Chondrocyte (in vitro differentiated cells): Measurements from ENCODE around the gene AGK. TPM values are rescaled to one million over a fixed set of nuclear protein-coding genes. Genes with fewer than 3 reads are reported as not detected.

ENCODE experiments used
- DNase-seq: peaks from one replicate; pipeline ENCODE4 v3.0.0; 2021; ENCODE audit warnings: mixed read lengths, low spot score
- H3K27ac Mint-ChIP-seq: one replicate; pipeline ENCODE4 v1.8.0; 2021; ENCODE audit warnings: mild to moderate bottlenecking, moderate library complexity, mixed read lengths; ENCODE audit not compliant: unreplicated experiment
- H3K27me3 Mint-ChIP-seq: 2 replicates; pipeline ENCODE4 v1.8.0; 2021; ENCODE audit warnings: low read depth, mixed read lengths
- H3K36me3 Mint-ChIP-seq: 2 replicates; pipeline ENCODE4 v1.8.0; 2021; ENCODE audit warnings: low read depth, mixed read lengths
- H3K4me1 Mint-ChIP-seq: 2 replicates; pipeline ENCODE4 v1.8.0; 2021; ENCODE audit warnings: low read depth, mild to moderate bottlenecking, mixed read lengths
- H3K4me3 Mint-ChIP-seq: one replicate; pipeline ENCODE4 v1.8.0; 2021; ENCODE audit warnings: mild to moderate bottlenecking, moderate library complexity, mixed read lengths; ENCODE audit not compliant: unreplicated experiment
- H3K9me3 Mint-ChIP-seq: 2 replicates; pipeline ENCODE4 v1.8.0; 2021; ENCODE audit warnings: low read depth, mixed read lengths
- total RNA-seq: library from RNA; stranded (reverse); gene quantifications from 3 replicates; pipeline ENCODE4 v1.2.1, GENCODE V29; 2021
- TF ChIP-seq, protein P1 (sequence below): fragments of 200-600 bp; sonication (generic); IDR thresholded peaks from 2 replicates; pipeline ENCODE4 v1.5.0; 2021; ENCODE audit warnings: antibody characterized with exemption, mild to moderate bottlenecking, moderate library complexity

The AGK gene
- total RNA-seq, 1 donor from 2014 or later = 22.1 TPM

DNA sequence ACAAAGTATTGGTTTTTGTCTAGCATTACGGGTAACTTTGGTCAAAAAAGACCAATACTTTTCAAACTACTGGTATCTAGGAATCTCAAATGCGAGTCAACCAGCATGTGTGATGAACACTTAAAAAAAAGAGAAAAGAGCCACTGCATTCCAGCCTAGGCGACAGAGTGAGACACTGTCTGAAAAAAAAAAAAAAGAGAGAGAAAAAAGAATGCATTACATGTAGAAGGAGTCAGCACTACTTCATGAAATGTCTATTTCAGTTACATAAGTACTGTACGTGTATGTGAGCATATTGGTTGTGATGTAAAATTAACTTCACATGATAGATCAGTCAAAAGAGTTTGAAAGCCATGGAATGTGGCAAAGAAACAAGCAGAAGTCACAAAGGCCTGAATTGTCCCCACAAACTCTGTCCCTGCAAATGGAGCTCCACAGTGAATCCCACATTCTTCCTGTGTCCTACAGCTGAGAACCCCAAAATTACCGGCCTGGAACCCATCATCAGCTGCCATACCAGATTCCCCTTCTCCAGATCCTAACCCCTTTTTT, 149.2 kb downstream of the AGK start:
- Mint-ChIP-seq H3K36me3 (no peaks in the 10 kb centered on the region), H3K27ac (peak overlapping the region; percentile 57)

GRCh38 chr7:141700848-141701371, 149.7 kb downstream of the AGK start:
- H3K36me3 Mint-ChIP-seq = no peaks in the 10 kb centered on the region
- no peaks in the 10 kb centered on the region for H3K9me3 Mint-ChIP-seq
- H3K27ac Mint-ChIP-seq = peak overlapping the region; percentile 57
- DNase-seq = no peak
- TF ChIP-seq, protein P1, sequence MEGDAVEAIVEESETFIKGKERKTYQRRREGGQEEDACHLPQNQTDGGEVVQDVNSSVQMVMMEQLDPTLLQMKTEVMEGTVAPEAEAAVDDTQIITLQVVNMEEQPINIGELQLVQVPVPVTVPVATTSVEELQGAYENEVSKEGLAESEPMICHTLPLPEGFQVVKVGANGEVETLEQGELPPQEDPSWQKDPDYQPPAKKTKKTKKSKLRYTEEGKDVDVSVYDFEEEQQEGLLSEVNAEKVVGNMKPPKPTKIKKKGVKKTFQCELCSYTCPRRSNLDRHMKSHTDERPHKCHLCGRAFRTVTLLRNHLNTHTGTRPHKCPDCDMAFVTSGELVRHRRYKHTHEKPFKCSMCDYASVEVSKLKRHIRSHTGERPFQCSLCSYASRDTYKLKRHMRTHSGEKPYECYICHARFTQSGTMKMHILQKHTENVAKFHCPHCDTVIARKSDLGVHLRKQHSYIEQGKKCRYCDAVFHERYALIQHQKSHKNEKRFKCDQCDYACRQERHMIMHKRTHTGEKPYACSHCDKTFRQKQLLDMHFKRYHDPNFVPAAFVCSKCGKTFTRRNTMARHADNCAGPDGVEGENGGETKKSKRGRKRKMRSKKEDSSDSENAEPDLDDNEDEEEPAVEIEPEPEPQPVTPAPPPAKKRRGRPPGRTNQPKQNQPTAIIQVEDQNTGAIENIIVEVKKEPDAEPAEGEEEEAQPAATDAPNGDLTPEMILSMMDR = no peak
- H3K27me3 Mint-ChIP-seq = no peaks in the 10 kb centered on the region
- peaks cover 38% of the 10 kb centered on the region for H3K4me1 Mint-ChIP-seq
- peak overlapping the region; percentile 69 for H3K4me3 Mint-ChIP-seq

More for the DNA sequence above, 149.2 kb downstream of the AGK start:
- no peak for DNase-seq
- Mint-ChIP-seq H3K4me1 (peaks cover 36% of the 10 kb centered on the region), H3K27me3 (no peaks in the 10 kb centered on the region), H3K9me3 (no peaks in the 10 kb centered on the region), H3K4me3 (peak overlapping the region; percentile 69)
- TF ChIP-seq, protein P1 = no peak

- no peaks in the 10 kb centered on the region for H3K27me3 Mint-ChIP-seq
- no peak for DNase-seq
Measured at GRCh38 chr7:141701489-141702046, 150.4 kb downstream of the AGK start.

DNA sequence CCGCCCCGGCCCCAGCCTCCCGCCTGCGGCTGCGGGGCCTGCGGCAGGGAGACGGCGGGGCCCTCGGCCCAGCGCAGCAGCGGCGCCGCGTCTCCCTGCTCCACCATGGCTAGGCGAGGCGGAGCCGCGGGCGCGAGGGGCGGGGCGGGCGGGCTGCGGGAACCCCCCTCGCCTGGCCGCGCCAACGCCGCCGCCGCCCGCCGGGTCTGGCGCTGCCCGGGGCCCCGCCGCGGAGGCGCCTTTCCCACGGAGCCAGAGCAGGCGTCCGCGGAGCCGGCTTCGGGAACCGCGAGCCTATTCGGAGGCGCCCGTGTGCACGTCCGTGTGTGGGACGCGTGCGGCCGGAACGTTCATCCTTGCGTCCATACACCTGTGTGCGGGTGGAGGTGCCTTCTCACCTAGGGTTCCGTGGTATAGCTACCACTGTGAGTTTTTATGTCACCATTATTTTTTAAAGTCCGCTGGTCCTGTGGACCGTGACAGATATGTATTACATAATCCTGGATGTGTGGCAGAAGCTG, 150.9 kb downstream of the AGK start, which contains the start of gene DENND11:
DENND11 (minus strand) TSS at position 120 of the 521 bp plus-strand sequence; CDS start at position 107, 13 bp downstream.
- no peak for DNase-seq
- TF ChIP-seq, protein P1 = no peak
- Mint-ChIP-seq H3K36me3 (no peaks in the 10 kb centered on the region), H3K4me1 (peaks cover 38% of the 10 kb centered on the region), H3K9me3 (no peaks in the 10 kb centered on the region), H3K4me3 (peak within 1 kb of the TSS; percentile 69), H3K27me3 (no peaks in the 10 kb centered on the region), H3K27ac (peak within 1 kb of the TSS; percentile 57)

More at GRCh38 chr7:141701489-141702046, 150.4 kb downstream of the AGK start:
- Mint-ChIP-seq H3K4me1 (peaks cover 38% of the 10 kb centered on the region), H3K4me3 (peak overlapping the region; percentile 69), H3K36me3 (no peaks in the 10 kb centered on the region), H3K9me3 (no peaks in the 10 kb centered on the region), H3K27ac (no peak overlapping the region)
- TF ChIP-seq, protein P1 = peak; percentile 8

GRCh38 chr7:141702892-141703291, 151.7 kb downstream of the AGK start:
- Mint-ChIP-seq H3K27ac (no peak overlapping the region), H3K4me3 (no peak overlapping the region), H3K27me3 (no peaks in the 10 kb centered on the region), H3K4me1 (peaks cover 31% of the 10 kb centered on the region), H3K9me3 (no peaks in the 10 kb centered on the region), H3K36me3 (peaks cover 2% of the 10 kb centered on the region)
- no peak for DNase-seq
- TF ChIP-seq, protein P1 = no peak
